Thyroid gland (tissue), 4 donors: ENCODE results near the gene PRR33. TPM values are rescaled to one million over a fixed set of nuclear protein-coding genes. Genes with fewer than 3 reads are reported as not detected.

Source experiments
- DNase-seq, 2 donors: peaks; one replicate each; pipeline ENCODE4 v3.0.0-alpha.2; 2019
- H3K27ac ChIP-seq, 3 donors: fragments of 200-600 bp; sonication (generic); 1 replicate in 2 of 3; 2 replicates in 1 of 3; pipeline ENCODE4 v1.5.1; 2016 to 2019; ENCODE audit warnings: mild to moderate bottlenecking in 1 of 3, moderate library complexity in 1 of 3
- H3K27me3 ChIP-seq: fragments of 200-600 bp; sonication (generic); one replicate; pipeline ENCODE4 v1.5.1; 2019
- H3K36me3 ChIP-seq, 2 donors: fragments of 200-600 bp; sonication (generic); one replicate each; pipeline ENCODE4 v1.5.1; 2016 to 2019
- H3K4me1 ChIP-seq, 2 donors: fragments of 200-600 bp; sonication (generic); one replicate each; pipeline ENCODE4 v1.5.1; 2017 to 2019
- H3K4me3 ChIP-seq, 3 donors: fragments of 200-600 bp; sonication (generic); replicated peaks in 1 of 3; 1 replicate in 2 of 3; 2 replicates in 1 of 3; pipeline ENCODE4 v1.5.1; 2016; ENCODE audit warnings: mild to moderate bottlenecking in 1 of 3
- H3K9me3 ChIP-seq: fragments of 200-600 bp; sonication (generic); one replicate; pipeline ENCODE4 v1.5.1; 2017
- CTCF ChIP-seq, 6 experiments: fragments of 200-600 bp in 3 of 6; fragments of 450-650 bp in 3 of 6; sonication (generic) in 3 of 6; IDR thresholded peaks; one replicate each; pipeline ENCODE4 v1.5.1; 2016 to 2019; ENCODE audit warnings: antibody characterized with exemption in 6 of 6, mild to moderate bottlenecking in 2 of 6, inconsistent platforms in 1 of 6, moderate library complexity in 1 of 6
- POLR2A ChIP-seq, 2 donors: fragments of 450-650 bp; IDR thresholded peaks; one replicate each; pipeline ENCODE4 v1.6.1; 2017; ENCODE audit warnings: antibody characterized with exemption in 2 of 2, mild to moderate bottlenecking in 2 of 2, moderate library complexity in 1 of 2
- WGBS, 2 donors: methylation state at CpG; one replicate each; pipeline ENCODE4 v1.1.5; 2017; 5-methylcytosine and 5-hydroxymethylcytosine counted together
- intact Hi-C: fragments of 100-400 bp; cut with DNase I; formaldehyde crosslinking; loops from one replicate; pipeline ENCODE4 v1.15.1; 2023
- total RNA-seq, 4 donors: library from RNA; depleted of rRNA; stranded (reverse); fragments of >200 nt; gene quantifications; one replicate each; pipeline ENCODE4 v1.2.3, GENCODE V29; 2016

Gene PRR33
- total RNA-seq, 4 donors from 2014 or later: not detected

GRCh38 chr11:1929621-1930461 is 38.1 kb upstream of the PRR33 start:
- no peaks in the 10 kb centered on the region for H3K36me3 ChIP-seq
- 81% methylated on average over 25 of the region's 25 CpGs for WGBS, 2 donors
- no peak overlapping the region for H3K4me3 ChIP-seq
- H3K27ac ChIP-seq: no peak overlapping the region
- H3K4me1 ChIP-seq: peaks cover 0 to under 1% of the 10 kb centered on the region in 2 donors
- no peaks in the 10 kb centered on the region for H3K27me3 ChIP-seq
- no peak for DNase-seq
- TF ChIP-seq POLR2A (IDR thresholded peaks at IDR 0.05) (no peak), CTCF (IDR thresholded peaks at IDR 0.05) (no peak)
- no peaks in the 10 kb centered on the region for H3K9me3 ChIP-seq
- intact Hi-C loops: no loop called here

GRCh38 chr11:1928891-1929541 is 37.3 kb upstream of the PRR33 start:
- Histone ChIP-seq H3K4me3 (no peak overlapping the region), H3K4me1 (peaks cover 6 to 9% of the 10 kb centered on the region in 2 donors), H3K27me3 (no peaks in the 10 kb centered on the region), H3K36me3 (no peaks in the 10 kb centered on the region), H3K9me3 (no peaks in the 10 kb centered on the region), H3K27ac (no peak overlapping the region)
- intact Hi-C loops: no loop called here
- DNase-seq: no peak
- no peak for TF ChIP-seq CTCF (IDR thresholded peaks at IDR 0.05)
- TF ChIP-seq POLR2A (IDR thresholded peaks at IDR 0.05): no peak
- WGBS, 2 donors: 89 to 93% methylated on average over 33 of the region's 35 CpGs

DNA sequence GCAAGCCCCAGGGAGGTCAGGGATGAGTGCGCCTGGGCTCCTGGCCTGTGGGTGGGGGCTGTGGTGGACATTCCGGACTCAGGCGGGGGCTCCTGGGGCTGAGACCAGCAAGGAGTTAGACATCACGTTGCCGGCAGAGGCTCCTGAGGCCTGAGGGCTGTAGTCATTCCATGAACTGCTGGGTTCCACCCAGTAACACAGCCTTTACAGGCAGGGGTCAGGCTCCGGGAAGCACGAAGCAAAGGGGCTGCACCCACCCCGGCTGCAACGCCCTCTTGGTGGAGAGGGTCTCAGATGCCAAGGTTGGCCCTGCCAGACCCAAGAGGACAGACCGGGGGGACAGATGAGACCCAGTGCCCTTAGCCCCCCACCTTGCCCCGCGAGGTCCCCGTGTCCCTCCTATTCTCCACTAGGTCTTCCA is 36.8 kb upstream of the PRR33 start:
- Histone ChIP-seq H3K36me3 (no peaks in the 10 kb centered on the region), H3K4me1 (peaks cover 6 to 10% of the 10 kb centered on the region in 2 donors), H3K9me3 (no peaks in the 10 kb centered on the region), H3K4me3 (no peak overlapping the region), H3K27ac (no peak overlapping the region), H3K27me3 (no peaks in the 10 kb centered on the region)
- DNase-seq: no peak
- intact Hi-C loops: no loop called here
- TF ChIP-seq CTCF (IDR thresholded peaks at IDR 0.05) (no peak), POLR2A (IDR thresholded peaks at IDR 0.05) (no peak)
- WGBS, 2 donors: 94% methylated on average over 12 of the region's 13 CpGs; no CpG with 5 or more reads in 1 of the 2 donors

GRCh38 chr11:1927848-1928469 is 36.3 kb upstream of the PRR33 start:
- Histone ChIP-seq H3K9me3 (no peaks in the 10 kb centered on the region), H3K27ac (no peak overlapping the region), H3K4me1 (peaks cover 6 to 10% of the 10 kb centered on the region in 2 donors), H3K36me3 (no peaks in the 10 kb centered on the region), H3K27me3 (no peaks in the 10 kb centered on the region), H3K4me3 (no peak overlapping the region)
- intact Hi-C loops: no loop called here
- TF ChIP-seq POLR2A (IDR thresholded peaks at IDR 0.05): no peak
- no peak for TF ChIP-seq CTCF (IDR thresholded peaks at IDR 0.05)
- no peak for DNase-seq
- WGBS, 2 donors: 81 to 85% methylated on average over 11 to 12 of the region's 20 CpGs
